Caco-2 (cell line): Measurements from ENCODE around the gene EFCAB12. TPM values are rescaled to one million over a fixed set of nuclear protein-coding genes. Genes with fewer than 3 reads are reported as not detected.

ENCODE experiments used
- BruUV-seq: library from RNA; stranded (reverse); fragments of 400-500 nt; replicated peaks from 2 replicates; lab custom pipeline; 2021; lab: Mats Ljungman, UMichigan
- CTCF ChIA-PET: fragments of 300-600 bp; sonication (Branson Sonifier 250); formaldehyde crosslinking; loops from one replicate; lab custom pipeline; 2022; ENCODE audit warnings: antibody characterized with exemption; lab: Charles Lee
- POLR2A ChIA-PET: fragments of 300-600 bp; sonication (Branson Sonifier 250); formaldehyde crosslinking; loops from one replicate; lab custom pipeline; 2022; ENCODE audit warnings: antibody characterized with exemption; lab: Charles Lee
- DNase-seq, 2 experiments: peaks; one replicate each; pipeline versions ENCODE4 v3.0.0 to v3.0.0-alpha.2; 2020 to 2022
- H3K27me3 ChIP-seq: replicated peaks from 2 replicates; pipeline ENCODE4 v1.6.0; 2011; ENCODE audit warnings: low read length; ENCODE audit not compliant: control insufficient read depth, insufficient read depth
- H3K36me3 ChIP-seq: 2 replicates; pipeline ENCODE4 v1.5.1; 2011; ENCODE audit warnings: low read length; ENCODE audit not compliant: control insufficient read depth, insufficient read depth
- H3K4me1 ChIP-seq: fragments of 250-450 bp; sonication (Bioruptor Pico); 2 replicates; pipeline ENCODE4 v1.5.1; 2020; ENCODE audit warnings: mild to moderate bottlenecking
- H3K4me3 ChIP-seq: 2 replicates; pipeline ENCODE4 v1.5.1; 2011; ENCODE audit warnings: low read depth, mild to moderate bottlenecking, control low read depth, low read length
- H3K9me3 ChIP-seq: fragments of 250-450 bp; sonication (Bioruptor Pico); 2 replicates; pipeline ENCODE4 v1.5.1; 2020; ENCODE audit warnings: mild to moderate bottlenecking, moderate library complexity
- H3K27ac Mint-ChIP-seq: one replicate; pipeline ENCODE4 v1.8.0; 2022; ENCODE audit warnings: mixed read lengths; ENCODE audit not compliant: unreplicated experiment
- H3K27me3 Mint-ChIP-seq: one replicate; pipeline ENCODE4 v1.8.0; 2022; ENCODE audit warnings: mixed read lengths; ENCODE audit not compliant: insufficient read depth, unreplicated experiment
- H3K36me3 Mint-ChIP-seq: one replicate; pipeline ENCODE4 v1.8.0; 2022; ENCODE audit warnings: mild to moderate bottlenecking, mixed read lengths; ENCODE audit not compliant: insufficient read depth, unreplicated experiment
- H3K4me1 Mint-ChIP-seq: one replicate; pipeline ENCODE4 v1.8.0; 2022; ENCODE audit warnings: low read depth, mixed read lengths; ENCODE audit not compliant: unreplicated experiment
- H3K4me3 Mint-ChIP-seq: one replicate; pipeline ENCODE4 v1.8.0; 2022; ENCODE audit warnings: mild to moderate bottlenecking, moderate library complexity, mixed read lengths; ENCODE audit not compliant: unreplicated experiment
- H3K9me3 Mint-ChIP-seq: one replicate; pipeline ENCODE4 v1.8.0; 2022; ENCODE audit warnings: mixed read lengths; ENCODE audit not compliant: unreplicated experiment
- intact Hi-C: fragments of 100-400 bp; cut with micrococcal nuclease; formaldehyde crosslinking; loops from one replicate; pipeline ENCODE4 v1.10.0; 2022; ENCODE audit not compliant: unreplicated experiment
- total RNA-seq: library from RNA; stranded (reverse); gene quantifications from 2 replicates; pipeline ENCODE4 v1.2.3, GENCODE V29; 2022
- TF ChIP-seq, protein P1 (sequence below), 2 experiments: fragments of 200-600 bp in 1 of 2; IDR thresholded peaks; 1 replicate in 1 of 2; 2 replicates in 1 of 2; pipeline versions ENCODE4 v1.5.1 to v1.8.0; 2011 to 2022; ENCODE audit warnings: antibody characterized with exemption in 1 of 2, control low read depth in 1 of 2, inconsistent platforms in 1 of 2, low read depth in 1 of 2, low read length in 1 of 2, mild to moderate bottlenecking in 1 of 2, moderate library complexity in 1 of 2; ENCODE audit not compliant: insufficient read depth in 1 of 2, severe bottlenecking in 1 of 2, unreplicated experiment in 1 of 2

EFCAB12 gene
- total RNA-seq, 1 experiment from 2014 or later = 0.14 TPM

DNA sequence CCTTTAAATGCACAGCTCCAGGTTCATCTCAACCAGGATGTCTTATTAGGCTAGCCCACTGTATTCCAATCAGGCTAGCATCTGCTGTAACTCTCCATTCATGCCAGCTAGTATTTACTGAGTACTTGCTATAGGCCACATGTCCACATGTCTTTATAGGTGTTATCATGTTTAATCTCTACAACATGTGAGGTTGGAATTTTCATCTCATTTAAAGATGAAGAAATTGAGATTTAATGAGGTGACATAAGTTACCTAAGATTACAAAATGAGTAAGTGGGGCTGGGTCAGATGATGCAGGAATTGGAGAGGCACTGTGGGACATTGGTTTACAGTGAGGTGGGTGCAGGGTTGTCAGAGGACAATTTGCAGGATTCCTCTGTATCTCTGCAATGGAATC lies 14.5 kb upstream of the EFCAB12 start:
- no peak overlapping the region for H3K4me3 Mint-ChIP-seq
- TF ChIP-seq, protein P1, sequence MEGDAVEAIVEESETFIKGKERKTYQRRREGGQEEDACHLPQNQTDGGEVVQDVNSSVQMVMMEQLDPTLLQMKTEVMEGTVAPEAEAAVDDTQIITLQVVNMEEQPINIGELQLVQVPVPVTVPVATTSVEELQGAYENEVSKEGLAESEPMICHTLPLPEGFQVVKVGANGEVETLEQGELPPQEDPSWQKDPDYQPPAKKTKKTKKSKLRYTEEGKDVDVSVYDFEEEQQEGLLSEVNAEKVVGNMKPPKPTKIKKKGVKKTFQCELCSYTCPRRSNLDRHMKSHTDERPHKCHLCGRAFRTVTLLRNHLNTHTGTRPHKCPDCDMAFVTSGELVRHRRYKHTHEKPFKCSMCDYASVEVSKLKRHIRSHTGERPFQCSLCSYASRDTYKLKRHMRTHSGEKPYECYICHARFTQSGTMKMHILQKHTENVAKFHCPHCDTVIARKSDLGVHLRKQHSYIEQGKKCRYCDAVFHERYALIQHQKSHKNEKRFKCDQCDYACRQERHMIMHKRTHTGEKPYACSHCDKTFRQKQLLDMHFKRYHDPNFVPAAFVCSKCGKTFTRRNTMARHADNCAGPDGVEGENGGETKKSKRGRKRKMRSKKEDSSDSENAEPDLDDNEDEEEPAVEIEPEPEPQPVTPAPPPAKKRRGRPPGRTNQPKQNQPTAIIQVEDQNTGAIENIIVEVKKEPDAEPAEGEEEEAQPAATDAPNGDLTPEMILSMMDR (IDR thresholded peaks at IDR 0.05; ENCODE audit: insufficient read depth in 1 of 2, low read depth in 1 of 2, low read length in 1 of 2, severe bottlenecking in 1 of 2, unreplicated experiment in 1 of 2) = no peak
- no peak for DNase-seq
- Histone ChIP-seq H3K4me1 (peaks cover 50% of the 10 kb centered on the region), H3K9me3 (no peaks in the 10 kb centered on the region), H3K4me3 (no peak overlapping the region), H3K27me3 (no peaks in the 10 kb centered on the region), H3K36me3 (no peaks in the 10 kb centered on the region)
- H3K36me3 Mint-ChIP-seq = peaks cover 23% of the 10 kb centered on the region
- H3K27me3 Mint-ChIP-seq = no peaks in the 10 kb centered on the region
- H3K27ac Mint-ChIP-seq = peak overlapping the region; percentile 17
- peaks cover 39% of the 10 kb centered on the region for H3K4me1 Mint-ChIP-seq
- ChIA-PET CTCF (interaction anchor here (1.8 kb wide), 1 partner anchor 59 kb away, joined by 7 read pairs; no protein-coding TSS in a partner anchor), POLR2A (no interaction called here)
- no TSS peak for BruUV-seq
- intact Hi-C loops = no loop called here
- no peaks in the 10 kb centered on the region for H3K9me3 Mint-ChIP-seq

DNA sequence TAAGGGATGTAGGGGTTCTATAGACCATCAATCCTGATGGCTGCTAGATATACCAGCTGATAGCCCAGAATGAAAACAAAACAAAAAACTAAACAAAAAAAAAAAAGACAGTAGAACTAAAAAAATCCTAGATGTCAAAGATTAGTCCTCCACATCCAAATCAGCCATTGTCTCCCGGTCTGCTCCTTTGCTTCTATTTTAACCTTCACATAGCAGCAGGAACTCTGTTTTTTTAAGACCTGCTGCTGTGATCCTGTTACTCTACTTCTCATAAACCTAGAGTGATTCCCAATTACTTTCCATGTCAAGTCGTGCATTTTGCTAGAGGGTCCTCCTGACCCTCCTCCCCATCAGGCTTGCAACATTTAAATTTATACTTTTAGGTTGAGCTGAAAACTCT lies 14.1 kb upstream of the EFCAB12 start:
- no peaks in the 10 kb centered on the region for H3K27me3 Mint-ChIP-seq
- TF ChIP-seq, protein P1 (IDR thresholded peaks at IDR 0.05; ENCODE audit: insufficient read depth in 1 of 2, low read depth in 1 of 2, low read length in 1 of 2, severe bottlenecking in 1 of 2, unreplicated experiment in 1 of 2) = no peak
- H3K4me1 Mint-ChIP-seq = peaks cover 40% of the 10 kb centered on the region
- H3K4me1 ChIP-seq = peaks cover 45% of the 10 kb centered on the region
- BruUV-seq = no TSS peak
- no peaks in the 10 kb centered on the region for H3K36me3 ChIP-seq
- ChIA-PET POLR2A (no interaction called here), CTCF (no interaction called here)
- no peak overlapping the region for H3K4me3 Mint-ChIP-seq
- no peaks in the 10 kb centered on the region for H3K9me3 ChIP-seq
- H3K4me3 ChIP-seq = no peak overlapping the region
- no peak for DNase-seq
- intact Hi-C loops = no loop called here
- H3K36me3 Mint-ChIP-seq = peaks cover 24% of the 10 kb centered on the region
- H3K27ac Mint-ChIP-seq = no peak overlapping the region
- H3K9me3 Mint-ChIP-seq = no peaks in the 10 kb centered on the region
- H3K27me3 ChIP-seq = no peaks in the 10 kb centered on the region

DNA sequence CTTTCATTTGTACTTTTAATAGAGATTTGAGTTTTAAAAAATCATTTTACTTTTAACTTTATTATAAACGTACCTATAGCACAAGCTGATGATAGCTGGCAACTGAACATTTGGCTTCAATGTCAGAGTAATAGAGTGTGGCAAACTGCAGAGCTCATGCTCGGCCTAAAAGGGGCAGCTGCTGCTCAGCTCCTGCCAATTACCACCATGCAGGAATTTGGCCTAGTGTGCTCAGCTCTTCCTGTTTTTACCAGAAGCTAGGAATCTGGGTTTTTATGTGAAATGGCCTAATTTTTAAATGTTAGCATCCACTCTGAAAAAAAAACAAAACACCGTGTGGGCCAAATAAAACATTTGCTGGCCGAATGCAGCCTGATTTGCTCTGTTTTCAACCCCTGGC lies 13.3 kb upstream of the EFCAB12 start:
- Histone ChIP-seq H3K36me3 (no peaks in the 10 kb centered on the region), H3K4me3 (no peak overlapping the region), H3K4me1 (peaks cover 38% of the 10 kb centered on the region), H3K27me3 (no peaks in the 10 kb centered on the region), H3K9me3 (no peaks in the 10 kb centered on the region)
- TF ChIP-seq, protein P1 (IDR thresholded peaks at IDR 0.05; ENCODE audit: insufficient read depth in 1 of 2, low read depth in 1 of 2, low read length in 1 of 2, severe bottlenecking in 1 of 2, unreplicated experiment in 1 of 2) = no peak
- POLR2A ChIA-PET = interaction anchor here (0.6 kb wide), 1 partner anchor 42 kb away, joined by 4 read pairs; no protein-coding TSS in a partner anchor
- Mint-ChIP-seq H3K4me1 (peaks cover 40% of the 10 kb centered on the region), H3K4me3 (peak overlapping the region; percentile 90), H3K27ac (no peak overlapping the region), H3K9me3 (no peaks in the 10 kb centered on the region), H3K27me3 (no peaks in the 10 kb centered on the region), H3K36me3 (peaks cover 31% of the 10 kb centered on the region)
- CTCF ChIA-PET = no interaction called here
- BruUV-seq = no TSS peak
- no peak for DNase-seq
- intact Hi-C loops = no loop called here
